SU-DHL-6 (cell line): ENCODE results near the gene ANKFY1.

Source experiments
- EZH2phosphoT487 ChIP-seq: fragments of 200-600 bp; sonication (generic), shearing (Covaris generic); conservative IDR thresholded peaks from 2 replicates; pipeline ENCODE4 v1.6.1; 2018; ENCODE audit warnings: mild to moderate bottlenecking, antibody characterized with exemption, low read length, moderate library complexity, mixed read lengths
- TF ChIP-seq, protein P1 (sequence below): fragments of 200-600 bp; sonication (generic); IDR thresholded peaks from one replicate; pipeline ENCODE4 v1.5.1; 2017; ENCODE audit warnings: antibody characterized with exemption, mild to moderate bottlenecking, low read length, moderate library complexity; ENCODE audit not compliant: insufficient read depth, poor library complexity, severe bottlenecking

DNA sequence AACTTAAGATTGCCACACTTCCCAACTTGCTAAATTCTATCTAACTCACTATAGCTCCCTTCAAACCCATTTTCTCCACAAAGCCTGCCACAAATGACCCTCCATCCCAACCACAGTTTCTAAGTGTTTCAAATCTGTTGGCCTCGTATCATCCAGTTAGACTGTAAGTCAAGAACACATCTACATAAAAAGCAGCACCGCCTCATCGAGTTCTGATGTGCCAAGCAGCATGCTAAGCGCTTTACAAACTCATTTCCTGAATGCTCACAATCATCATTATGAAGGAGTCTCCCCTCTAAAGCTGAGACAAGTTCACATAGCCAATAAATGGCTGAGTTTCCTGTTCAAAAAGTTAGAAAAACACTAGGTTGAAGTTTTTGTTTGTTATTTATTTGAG, 9.2 kb upstream of the ANKFY1 start:
- TF ChIP-seq, protein P1, sequence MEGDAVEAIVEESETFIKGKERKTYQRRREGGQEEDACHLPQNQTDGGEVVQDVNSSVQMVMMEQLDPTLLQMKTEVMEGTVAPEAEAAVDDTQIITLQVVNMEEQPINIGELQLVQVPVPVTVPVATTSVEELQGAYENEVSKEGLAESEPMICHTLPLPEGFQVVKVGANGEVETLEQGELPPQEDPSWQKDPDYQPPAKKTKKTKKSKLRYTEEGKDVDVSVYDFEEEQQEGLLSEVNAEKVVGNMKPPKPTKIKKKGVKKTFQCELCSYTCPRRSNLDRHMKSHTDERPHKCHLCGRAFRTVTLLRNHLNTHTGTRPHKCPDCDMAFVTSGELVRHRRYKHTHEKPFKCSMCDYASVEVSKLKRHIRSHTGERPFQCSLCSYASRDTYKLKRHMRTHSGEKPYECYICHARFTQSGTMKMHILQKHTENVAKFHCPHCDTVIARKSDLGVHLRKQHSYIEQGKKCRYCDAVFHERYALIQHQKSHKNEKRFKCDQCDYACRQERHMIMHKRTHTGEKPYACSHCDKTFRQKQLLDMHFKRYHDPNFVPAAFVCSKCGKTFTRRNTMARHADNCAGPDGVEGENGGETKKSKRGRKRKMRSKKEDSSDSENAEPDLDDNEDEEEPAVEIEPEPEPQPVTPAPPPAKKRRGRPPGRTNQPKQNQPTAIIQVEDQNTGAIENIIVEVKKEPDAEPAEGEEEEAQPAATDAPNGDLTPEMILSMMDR, result no peak
- TF ChIP-seq EZH2phosphoT487, result no peak
